ENCODE measurements around the gene TXNDC2.
"Not testable (repeated sequence)": the region's sequence is repeated elsewhere in the genome, so short reads cannot be mapped to it uniquely, and the experiment has no call there.

TXNDC2 gene

GRCh38 chr18:9884532-9885140, 1.1 kb upstream of the TXNDC2 start:
- no peak overlapping the region for H3K4me3 ChIP-seq (ENCODE audit: low read length)
- TF ChIP-seq CTCF (conservative IDR thresholded peaks at IDR 0.05; ENCODE audit: low read depth, low read length) = no peak
- DNase-seq (ENCODE audit: low read depth) = no peak

- DNase-seq (ENCODE audit: low read depth) = no peak
- no peak overlapping the region for H3K4me3 ChIP-seq (ENCODE audit: low read length)
- no peak for TF ChIP-seq CTCF (conservative IDR thresholded peaks at IDR 0.05; ENCODE audit: low read depth, low read length)
Measured at GRCh38 chr18:9886005-9886348, 204 bp downstream of the TXNDC2 start.

- H3K4me3 ChIP-seq (ENCODE audit: low read length) = no peak overlapping the region
- no peak for DNase-seq (ENCODE audit: low read depth)
- TF ChIP-seq CTCF (conservative IDR thresholded peaks at IDR 0.05; ENCODE audit: low read depth, low read length) = no peak
Measured at GRCh38 chr18:9887992-9888391, 2.2 kb downstream of the TXNDC2 start.

GRCh38 chr18:9890196-9890595, 4.4 kb downstream of the TXNDC2 start:
- no peak for TF ChIP-seq CTCF (conservative IDR thresholded peaks at IDR 0.05; ENCODE audit: low read depth, low read length)
- H3K4me3 ChIP-seq (ENCODE audit: low read length) = no peak overlapping the region
- no peak for DNase-seq (ENCODE audit: low read depth)

GRCh38 chr18:9890957-9891356, 5.2 kb downstream of the TXNDC2 start:
- no peak overlapping the region for H3K4me3 ChIP-seq (ENCODE audit: low read length)
- DNase-seq (ENCODE audit: low read depth) = no peak
- no peak for TF ChIP-seq CTCF (conservative IDR thresholded peaks at IDR 0.05; ENCODE audit: low read depth, low read length)

- not testable (repeated sequence) for DNase-seq (ENCODE audit: low read depth); H3K4me3 ChIP-seq (ENCODE audit: low read length)
Measured at GRCh38 chr18:9891515-9891914, 5.7 kb downstream of the TXNDC2 start.

GRCh38 chr18:9894454-9895068, 8.8 kb downstream of the TXNDC2 start:
- DNase-seq (ENCODE audit: low read depth) = no peak
- H3K4me3 ChIP-seq (ENCODE audit: low read length) = no peak overlapping the region
- no peak for TF ChIP-seq CTCF (conservative IDR thresholded peaks at IDR 0.05; ENCODE audit: low read depth, low read length)
